ENCODE data around the gene MINDY4. TPM values are rescaled to one million over a fixed set of nuclear protein-coding genes. Genes with fewer than 3 reads are reported as not detected.

MINDY4 gene
- total RNA-seq, 1 donor from 2014 or later, result 20.1 TPM

DNA sequence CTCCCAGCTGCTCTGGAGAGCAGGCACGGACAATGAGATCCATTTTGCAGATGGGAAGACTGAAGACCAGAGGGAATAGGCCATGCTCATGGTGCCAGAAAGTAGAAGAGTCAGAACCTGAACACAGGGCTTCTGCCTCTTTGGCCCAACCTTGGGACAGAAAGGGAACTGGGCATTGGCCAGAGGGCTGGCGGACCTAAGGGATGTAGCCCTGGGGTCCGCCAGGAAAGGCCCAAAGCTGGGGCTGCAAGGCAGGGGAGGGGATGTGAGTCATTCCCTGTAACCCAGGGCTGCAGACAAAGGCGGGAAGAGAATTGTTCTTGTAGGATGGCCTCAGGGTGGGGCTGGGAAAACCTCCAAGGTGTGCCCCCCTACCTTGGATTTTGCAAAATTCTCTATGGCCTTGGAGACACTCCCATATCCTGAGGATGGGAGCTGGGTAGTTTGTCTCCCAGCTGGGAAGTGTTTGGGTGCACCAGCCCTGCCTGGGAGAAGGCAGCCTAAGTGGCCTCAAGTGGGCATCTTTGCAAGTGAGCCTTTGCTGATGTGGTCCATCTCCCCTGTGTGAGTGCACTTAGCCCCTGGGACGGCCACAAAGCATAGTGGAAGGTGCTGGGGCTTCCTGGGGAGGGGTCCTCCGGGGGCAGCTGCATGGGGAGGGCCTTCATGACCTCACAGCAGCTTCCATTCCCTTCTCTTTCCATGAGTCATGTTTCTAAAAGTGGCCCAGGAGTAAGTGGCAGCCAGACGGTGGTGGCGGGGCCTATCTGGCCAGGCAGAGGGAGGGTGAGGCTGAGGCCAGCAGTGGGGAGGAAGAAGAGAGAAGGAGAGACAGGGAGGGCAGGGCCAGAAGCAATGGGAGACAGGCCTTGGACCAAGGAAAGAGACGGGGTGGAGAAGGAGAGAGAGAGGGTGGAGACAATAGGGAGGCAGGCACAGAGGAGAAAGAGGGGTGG is 149.6 kb downstream of the MINDY4 start:
- H3K27ac ChIP-seq, result peak overlapping the region; percentile 51
- peaks cover 75% of the 10 kb centered on the region for H3K36me3 ChIP-seq
- no peaks in the 10 kb centered on the region for H3K9me3 ChIP-seq
- ATAC-seq (peak; percentile 41), DNase-seq (peak; percentile 59)
- TF ChIP-seq, protein P1, sequence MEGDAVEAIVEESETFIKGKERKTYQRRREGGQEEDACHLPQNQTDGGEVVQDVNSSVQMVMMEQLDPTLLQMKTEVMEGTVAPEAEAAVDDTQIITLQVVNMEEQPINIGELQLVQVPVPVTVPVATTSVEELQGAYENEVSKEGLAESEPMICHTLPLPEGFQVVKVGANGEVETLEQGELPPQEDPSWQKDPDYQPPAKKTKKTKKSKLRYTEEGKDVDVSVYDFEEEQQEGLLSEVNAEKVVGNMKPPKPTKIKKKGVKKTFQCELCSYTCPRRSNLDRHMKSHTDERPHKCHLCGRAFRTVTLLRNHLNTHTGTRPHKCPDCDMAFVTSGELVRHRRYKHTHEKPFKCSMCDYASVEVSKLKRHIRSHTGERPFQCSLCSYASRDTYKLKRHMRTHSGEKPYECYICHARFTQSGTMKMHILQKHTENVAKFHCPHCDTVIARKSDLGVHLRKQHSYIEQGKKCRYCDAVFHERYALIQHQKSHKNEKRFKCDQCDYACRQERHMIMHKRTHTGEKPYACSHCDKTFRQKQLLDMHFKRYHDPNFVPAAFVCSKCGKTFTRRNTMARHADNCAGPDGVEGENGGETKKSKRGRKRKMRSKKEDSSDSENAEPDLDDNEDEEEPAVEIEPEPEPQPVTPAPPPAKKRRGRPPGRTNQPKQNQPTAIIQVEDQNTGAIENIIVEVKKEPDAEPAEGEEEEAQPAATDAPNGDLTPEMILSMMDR (IDR thresholded peaks at IDR 0.05), result no peak
- H3K27me3 ChIP-seq, result no peaks in the 10 kb centered on the region
- H3K4me3 ChIP-seq, result no peak overlapping the region
- intact Hi-C loops (cut with DNase I), result no loop called here
- H3K4me1 ChIP-seq, result peaks cover 43% of the 10 kb centered on the region

GRCh38 chr7:30921540-30922401 is 150.6 kb downstream of the MINDY4 start:
- Histone ChIP-seq H3K4me3 (no peak overlapping the region), H3K27ac (peak overlapping the region; percentile 51), H3K9me3 (no peaks in the 10 kb centered on the region), H3K4me1 (peaks cover 43% of the 10 kb centered on the region), H3K27me3 (no peaks in the 10 kb centered on the region), H3K36me3 (peaks cover 79% of the 10 kb centered on the region)
- DNase-seq (peak; percentile 65), ATAC-seq (no peak)
- TF ChIP-seq, protein P1 (IDR thresholded peaks at IDR 0.05), result no peak
- intact Hi-C loops (cut with DNase I), result no loop called here

DNA sequence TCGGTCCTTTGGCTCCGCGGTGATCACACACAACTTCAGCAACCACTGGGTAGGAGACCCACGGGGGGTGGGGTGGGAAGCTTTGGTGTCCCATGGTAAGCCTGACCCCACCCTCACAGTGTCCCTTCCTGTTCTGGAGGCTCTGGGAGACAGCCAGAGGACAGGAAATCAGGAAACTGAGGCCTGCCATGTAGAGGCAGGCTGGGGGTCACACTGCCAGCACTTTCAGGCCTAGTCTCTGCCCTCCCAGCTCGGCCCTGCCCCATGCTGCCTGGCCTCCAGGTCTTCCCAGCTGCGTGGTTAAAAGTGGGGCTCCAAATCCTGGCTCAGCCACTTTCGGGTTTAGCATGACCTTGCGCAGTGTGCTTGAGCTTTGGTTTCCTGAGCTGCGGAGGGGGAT is 151.4 kb downstream of the MINDY4 start:
- peak; percentile 45 for DNase-seq

GRCh38 chr7:30923009-30923773 is 152.0 kb downstream of the MINDY4 start:
- TF ChIP-seq, protein P1 (IDR thresholded peaks at IDR 0.05), result no peak
- no peaks in the 10 kb centered on the region for H3K9me3 ChIP-seq
- no peak overlapping the region for H3K4me3 ChIP-seq
- H3K4me1 ChIP-seq, result peaks cover 34% of the 10 kb centered on the region
- peak; percentile 54 for DNase-seq
- peaks cover 69% of the 10 kb centered on the region for H3K36me3 ChIP-seq
- ATAC-seq, result no peak
- intact Hi-C loops (cut with DNase I), result no loop called here
- H3K27me3 ChIP-seq, result no peaks in the 10 kb centered on the region
- no peak overlapping the region for H3K27ac ChIP-seq

More for the DNA sequence above, 151.4 kb downstream of the MINDY4 start:
- Histone ChIP-seq H3K36me3 (peaks cover 71% of the 10 kb centered on the region), H3K27ac (no peak overlapping the region), H3K27me3 (no peaks in the 10 kb centered on the region), H3K4me3 (no peak overlapping the region), H3K9me3 (no peaks in the 10 kb centered on the region), H3K4me1 (peaks cover 36% of the 10 kb centered on the region)
- TF ChIP-seq, protein P1 (IDR thresholded peaks at IDR 0.05), result no peak
- intact Hi-C loops (cut with DNase I), result no loop called here
- no peak for ATAC-seq

DNA sequence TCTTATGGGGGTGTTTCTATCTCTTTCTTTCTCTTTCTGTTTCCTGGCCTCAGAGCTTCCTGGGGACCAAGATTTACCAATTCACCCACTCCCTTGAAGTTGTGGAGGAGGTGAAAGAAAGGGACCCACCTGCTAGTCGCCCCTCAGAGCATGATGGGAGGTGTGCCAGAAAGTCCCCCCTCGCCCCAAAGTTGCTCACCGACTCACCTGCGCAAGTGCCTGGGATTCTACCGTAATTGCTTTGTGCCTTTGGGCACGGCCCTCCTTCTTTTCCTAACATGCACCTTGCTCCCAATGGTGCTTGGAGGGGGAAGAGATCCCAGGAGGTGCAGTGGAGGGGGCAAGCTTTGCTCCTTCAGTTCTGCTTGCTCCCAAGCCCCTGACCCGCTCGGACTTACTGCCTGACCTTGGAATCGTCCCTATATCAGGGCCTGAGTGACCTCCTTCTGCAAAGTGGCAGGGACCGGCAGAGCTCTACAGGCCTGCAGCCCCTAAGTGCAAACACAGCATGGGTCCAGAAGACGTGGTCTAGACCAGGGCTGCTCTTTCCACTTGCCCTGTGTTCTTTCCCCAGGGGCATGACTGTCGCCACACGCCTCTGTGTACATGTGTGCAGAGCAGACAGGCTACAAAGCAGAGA is 152.7 kb downstream of the MINDY4 start:
- Histone ChIP-seq H3K27me3 (no peaks in the 10 kb centered on the region), H3K4me3 (no peak overlapping the region), H3K4me1 (peaks cover 27% of the 10 kb centered on the region), H3K27ac (no peak overlapping the region), H3K9me3 (no peaks in the 10 kb centered on the region), H3K36me3 (peaks cover 62% of the 10 kb centered on the region)
- intact Hi-C loops (cut with DNase I), result no loop called here
- DNase-seq (peak; percentile 47), ATAC-seq (no peak)
- TF ChIP-seq, protein P1 (IDR thresholded peaks at IDR 0.05), result no peak

Data from upper lobe of right lung (tissue), 1 donor.